Common myeloid progenitor, CD34-positive (primary cell): ENCODE data around the gene ERC2.
A peak's percentile ranks its signal among the peaks of the same experiment; 100 is the strongest.

ENCODE experiments used
- CTCF ChIA-PET: fragments of 350-600 bp; sonication (Branson Sonifier 250); formaldehyde crosslinking; loops from one replicate; lab custom pipeline; 2021; ENCODE audit warnings: antibody characterized with exemption; lab: Charles Lee
- POLR2A ChIA-PET: fragments of 350-600 bp; sonication (Branson Sonifier 250); formaldehyde crosslinking; loops from one replicate; lab custom pipeline; 2021; ENCODE audit warnings: antibody characterized with exemption; lab: Charles Lee
- DNase-seq, 3 donors: peaks; one replicate each; pipeline versions ENCODE4 v3.0.0 to v3.0.0-alpha.2; 2013
- H3K27ac ChIP-seq, 2 experiments: 1 replicate in 1 of 2; 2 replicates in 1 of 2; pipeline ENCODE4 v1.7.0; 2013; ENCODE audit warnings: inconsistent platforms in 2 of 2, low read length in 2 of 2, mild to moderate bottlenecking in 2 of 2, low read depth in 1 of 2, moderate library complexity in 1 of 2; ENCODE audit not compliant: severe bottlenecking in 2 of 2, insufficient read depth in 1 of 2, poor library complexity in 1 of 2
- H3K27me3 ChIP-seq, 5 experiments: replicated peaks in 2 of 5; 1 replicate in 3 of 5; 2 replicates in 2 of 5; pipeline versions ENCODE4 v1.6.1 to v1.7.0; 2013; ENCODE audit warnings: low read length in 4 of 5, mild to moderate bottlenecking in 2 of 5, moderate library complexity in 2 of 5, inconsistent platforms in 1 of 5; ENCODE audit not compliant: insufficient read depth in 5 of 5, control insufficient read depth in 4 of 5
- H3K36me3 ChIP-seq, 4 experiments: 1 replicate in 2 of 4; 2 replicates in 2 of 4; pipeline versions ENCODE4 v1.6.1 to v1.7.0; 2013; ENCODE audit warnings: low read length in 3 of 4, control low read depth in 1 of 4, mild to moderate bottlenecking in 1 of 4; ENCODE audit not compliant: control insufficient read depth in 4 of 4, insufficient read depth in 4 of 4
- H3K4me1 ChIP-seq, 4 experiments: 1 replicate in 3 of 4; 2 replicates in 1 of 4; pipeline versions ENCODE4 v1.6.1 to v1.7.1; 2013; ENCODE audit warnings: low read length in 3 of 4, mild to moderate bottlenecking in 3 of 4, control low read depth in 1 of 4, inconsistent platforms in 1 of 4, moderate library complexity in 1 of 4; ENCODE audit not compliant: control insufficient read depth in 4 of 4, insufficient read depth in 4 of 4; ENCODE audit errors: control extremely low read depth in 1 of 4
- H3K4me3 ChIP-seq, 7 experiments: 1 replicate in 4 of 7; 2 replicates in 3 of 7; pipeline versions ENCODE4 v1.5.1 to v1.7.0; 2013; ENCODE audit warnings: mild to moderate bottlenecking in 7 of 7, low read length in 6 of 7, moderate library complexity in 6 of 7, inconsistent platforms in 2 of 7, low read depth in 2 of 7, control low read depth in 1 of 7; ENCODE audit not compliant: insufficient read depth in 4 of 7, control insufficient read depth in 1 of 7; ENCODE audit errors: extremely low read depth in 1 of 7
- H3K9me3 ChIP-seq, 5 experiments: 1 replicate in 4 of 5; 2 replicates in 1 of 5; pipeline versions ENCODE4 v1.6.1 to v1.7.1; 2013; ENCODE audit warnings: low read length in 4 of 5, mild to moderate bottlenecking in 2 of 5, inconsistent platforms in 1 of 5, low read depth in 1 of 5, moderate library complexity in 1 of 5; ENCODE audit not compliant: control insufficient read depth in 4 of 5, insufficient read depth in 2 of 5; ENCODE audit errors: control extremely low read depth in 1 of 5
- WGBS: methylation state at CpG from one replicate; pipeline ENCODE4 v1.1.5; 2013; ENCODE audit not compliant: insufficient coverage; 5-methylcytosine and 5-hydroxymethylcytosine counted together

The ERC2 gene

DNA sequence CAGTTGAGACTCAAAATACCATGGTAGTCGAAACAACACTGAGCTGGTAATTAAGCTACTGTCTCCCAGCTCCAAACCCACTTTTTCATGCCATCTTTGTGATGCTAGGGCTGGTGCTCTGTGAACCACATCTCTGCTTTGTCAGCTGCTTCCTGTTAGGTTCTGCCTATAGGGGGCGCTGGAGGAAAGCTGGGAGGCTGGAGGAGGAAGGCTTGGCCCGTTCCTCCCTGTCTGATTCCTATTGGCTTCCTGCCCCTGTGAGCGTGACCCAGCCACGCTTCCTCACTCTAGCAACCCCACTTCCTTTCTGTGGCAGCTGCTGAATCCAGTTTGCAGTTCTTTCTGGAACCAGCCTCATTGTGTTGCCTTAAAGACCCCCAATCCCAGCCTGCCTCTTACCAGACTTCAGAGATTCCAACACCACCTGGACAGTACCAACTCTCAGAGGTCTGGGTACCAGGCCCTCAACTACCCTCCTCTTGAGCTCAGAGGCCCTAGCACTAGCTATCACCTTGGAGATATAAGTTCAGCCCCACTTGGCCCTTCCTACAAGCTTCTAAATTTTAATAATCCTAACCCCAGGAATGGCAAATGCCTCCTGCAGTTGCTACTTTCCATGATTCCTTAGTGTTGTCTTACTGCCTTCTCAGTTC lies 120.9 kb downstream of the ERC2 start:
- WGBS: 31% methylated on average over 4 of the region's 5 CpGs
- ChIA-PET CTCF (interaction anchor here (1.5 kb wide), 1 partner anchor 8 kb away, joined by 4 read pairs; no protein-coding TSS in a partner anchor), POLR2A (no interaction called here)
- DNase-seq: peak; percentile 4 to 39 (median 21)
- no peak overlapping the region for H3K4me3 ChIP-seq
- no peaks in the 10 kb centered on the region for H3K36me3 ChIP-seq
- peaks cover 0 to 9% (median 3%) of the 10 kb centered on the region in 5 experiments for H3K27me3 ChIP-seq
- no peaks in the 10 kb centered on the region for H3K9me3 ChIP-seq
- no peaks in the 10 kb centered on the region for H3K4me1 ChIP-seq
- no peak overlapping the region for H3K27ac ChIP-seq

DNA sequence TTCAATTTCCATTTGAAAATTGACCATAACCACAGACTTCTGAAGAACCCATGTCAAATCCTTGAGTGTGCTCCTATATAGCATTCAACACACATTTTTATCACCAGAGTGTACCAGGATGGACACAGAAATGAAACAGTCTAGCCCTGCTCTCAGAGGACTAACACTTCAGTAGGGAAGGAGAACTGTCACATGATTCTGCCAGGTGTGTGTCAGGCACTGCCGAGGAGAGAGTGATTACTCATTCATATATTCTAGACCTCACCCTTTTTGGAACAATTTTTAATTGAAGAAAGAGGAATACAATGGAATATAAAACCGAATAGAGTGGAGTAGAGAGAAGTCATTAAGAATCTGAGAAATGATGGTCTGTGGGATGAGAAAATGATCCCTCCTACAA lies 125.8 kb downstream of the ERC2 start:
- no peaks in the 10 kb centered on the region for H3K36me3 ChIP-seq
- no peaks in the 10 kb centered on the region for H3K9me3 ChIP-seq
- WGBS: no CpG with 5 or more reads among the region's 2 CpGs
- no peak overlapping the region for H3K4me3 ChIP-seq
- no peak for DNase-seq
- peaks cover 0 to 9% (median 3%) of the 10 kb centered on the region in 5 experiments for H3K27me3 ChIP-seq
- no peaks in the 10 kb centered on the region for H3K4me1 ChIP-seq
- CTCF ChIA-PET: interaction anchor here (0.6 to 1.9 kb wide), 2 partner anchors 34 to 133 kb away, joined by 3 to 4 read pairs; no protein-coding TSS in a partner anchor
- POLR2A ChIA-PET: no interaction called here
- H3K27ac ChIP-seq: no peak overlapping the region

DNA sequence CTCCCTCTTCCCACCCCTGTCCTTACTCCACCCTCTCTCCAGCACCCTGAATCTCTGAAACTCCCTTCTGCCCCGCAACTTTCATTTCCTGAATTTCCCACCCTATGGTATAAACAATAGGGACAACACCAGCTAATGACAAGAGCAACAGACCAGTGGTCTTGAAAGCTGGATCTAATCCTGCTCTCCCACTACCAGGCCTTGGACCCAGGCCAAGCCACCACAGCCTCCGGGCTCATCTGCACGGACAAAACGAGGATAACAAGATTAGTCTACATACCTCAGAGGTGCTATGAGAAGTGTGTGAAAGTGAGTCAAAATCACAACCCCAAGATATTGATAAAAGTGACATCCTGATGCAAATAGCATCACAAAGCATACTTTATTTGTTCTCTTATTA lies 128.6 kb downstream of the ERC2 start:
- no peak overlapping the region for H3K27ac ChIP-seq
- ChIA-PET POLR2A (no interaction called here), CTCF (interaction anchor here (0.8 to 1.7 kb wide), 3 partner anchors 8 to 36 kb away, joined by 3 to 6 read pairs (median 4); no protein-coding TSS in a partner anchor)
- H3K36me3 ChIP-seq: no peaks in the 10 kb centered on the region
- H3K27me3 ChIP-seq: peaks cover 0 to 9% (median 3%) of the 10 kb centered on the region in 5 experiments
- no peaks in the 10 kb centered on the region for H3K9me3 ChIP-seq
- WGBS: no CpG with 5 or more reads among the region's 4 CpGs
- no peak overlapping the region for H3K4me3 ChIP-seq
- no peak for DNase-seq
- no peaks in the 10 kb centered on the region for H3K4me1 ChIP-seq

DNA sequence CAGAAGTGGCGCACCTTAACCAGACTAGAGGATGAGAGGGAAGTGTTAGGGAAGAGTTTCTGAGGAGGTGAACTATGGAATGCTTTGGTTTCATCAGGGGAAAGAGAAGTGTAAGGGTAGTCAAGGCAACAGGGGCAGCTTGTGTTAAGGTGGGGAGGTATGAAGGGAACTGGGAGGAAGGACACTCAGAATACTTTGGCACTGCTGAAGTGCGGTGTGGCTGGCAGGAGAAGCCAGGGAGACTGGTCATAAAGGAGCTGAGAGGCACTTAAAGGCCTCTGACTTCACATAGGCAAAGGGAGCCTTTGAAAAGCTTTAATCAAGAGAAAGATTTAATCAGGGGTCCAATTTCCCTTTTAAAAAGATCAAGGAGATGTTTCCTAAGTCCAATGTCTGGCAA lies 129.0 kb downstream of the ERC2 start:
- Histone ChIP-seq H3K36me3 (no peaks in the 10 kb centered on the region), H3K4me1 (no peaks in the 10 kb centered on the region), H3K27me3 (peaks cover 0 to 8% (median 3%) of the 10 kb centered on the region in 5 experiments), H3K9me3 (no peaks in the 10 kb centered on the region), H3K27ac (no peak overlapping the region), H3K4me3 (no peak overlapping the region)
- ChIA-PET CTCF (interaction anchor here (1.5 kb wide), 1 partner anchor 8 kb away, joined by 4 read pairs; no protein-coding TSS in a partner anchor), POLR2A (no interaction called here)
- WGBS: 100% methylated on average over 1 of the region's 2 CpGs
- DNase-seq: no peak

DNA sequence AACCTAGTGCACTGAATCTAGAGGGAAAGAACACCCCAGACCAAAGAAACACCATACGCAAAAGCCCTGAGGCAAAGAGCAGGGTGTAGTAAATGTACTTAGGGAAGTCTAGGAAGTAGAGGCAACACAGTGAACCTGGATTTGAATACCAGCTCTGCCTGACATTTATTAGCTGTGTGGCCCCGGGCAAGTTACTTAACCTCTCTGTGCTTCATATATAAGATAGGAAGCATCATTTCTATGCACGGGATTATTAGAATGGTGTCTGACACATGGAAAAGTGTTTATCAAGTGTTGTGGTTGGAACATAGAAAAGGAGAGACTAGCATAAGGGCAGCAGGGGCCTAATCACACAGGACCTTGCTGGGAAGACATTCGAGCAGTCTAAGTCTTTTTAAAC lies 132.2 kb downstream of the ERC2 start:
- no peak overlapping the region for H3K4me3 ChIP-seq
- H3K9me3 ChIP-seq: peaks cover 0 to 3% (median 0%) of the 10 kb centered on the region in 5 experiments
- DNase-seq: no peak
- ChIA-PET POLR2A (no interaction called here), CTCF (no interaction called here)
- peaks cover 0 to 2% (median 0%) of the 10 kb centered on the region in 5 experiments for H3K27me3 ChIP-seq
- H3K4me1 ChIP-seq: no peaks in the 10 kb centered on the region
- no peaks in the 10 kb centered on the region for H3K36me3 ChIP-seq
- H3K27ac ChIP-seq: no peak overlapping the region
- WGBS: 100% methylated on average over 2 of the region's 4 CpGs

DNA sequence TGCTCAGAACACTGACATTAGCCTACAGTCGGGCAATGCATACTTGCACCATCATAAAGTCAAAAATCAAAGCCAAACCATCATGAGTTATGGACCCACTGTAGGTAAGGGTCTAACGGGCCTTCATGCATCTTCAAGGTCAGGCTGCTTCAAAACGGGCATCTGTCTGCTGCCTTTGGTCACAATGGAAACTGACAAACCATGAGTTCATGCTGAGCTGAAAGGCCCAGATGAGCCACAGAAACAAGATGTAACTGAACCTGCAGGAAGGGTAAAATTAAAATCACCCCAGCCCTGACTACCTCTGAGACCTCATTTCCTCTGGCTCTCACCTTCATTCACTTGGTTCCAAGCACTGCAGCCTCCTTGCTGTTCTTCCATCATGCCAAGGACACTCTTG lies 143.8 kb downstream of the ERC2 start:
- CTCF ChIA-PET: no interaction called here
- Histone ChIP-seq H3K27me3 (peaks cover 0 to 2% (median 0%) of the 10 kb centered on the region in 5 experiments), H3K4me3 (no peak overlapping the region), H3K9me3 (no peaks in the 10 kb centered on the region), H3K27ac (no peak overlapping the region), H3K36me3 (no peaks in the 10 kb centered on the region), H3K4me1 (no peaks in the 10 kb centered on the region)
- WGBS: 97% methylated on average over 3 of the region's 3 CpGs
- DNase-seq: no peak
- POLR2A ChIA-PET: no interaction called here

DNA sequence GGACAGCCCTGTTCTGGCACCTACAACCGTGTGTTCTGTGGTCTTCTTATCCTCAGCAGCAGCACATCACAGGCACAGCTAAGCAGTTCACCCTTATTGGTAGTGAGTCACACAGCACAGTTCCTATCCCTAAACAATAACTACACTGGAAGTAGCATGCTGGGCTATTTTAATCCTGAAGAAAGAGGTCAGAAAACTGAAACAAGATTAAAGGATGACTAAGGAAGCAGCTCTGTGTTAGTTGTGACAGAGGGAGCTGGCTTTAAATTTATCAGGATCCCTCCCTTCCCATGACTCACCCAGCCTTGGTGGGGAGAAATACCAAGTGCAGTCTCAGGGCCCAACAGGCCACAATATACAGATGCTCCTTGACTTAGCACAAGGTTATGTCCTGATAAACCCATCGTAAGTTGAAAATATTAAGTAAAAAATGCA lies 144.3 kb downstream of the ERC2 start:
- peaks cover 0 to 2% (median 0%) of the 10 kb centered on the region in 5 experiments for H3K27me3 ChIP-seq
- peak in 2 of 3 donors; percentile 5 to 25 for DNase-seq
- H3K9me3 ChIP-seq: no peaks in the 10 kb centered on the region
- ChIA-PET CTCF (no interaction called here), POLR2A (no interaction called here)
- H3K36me3 ChIP-seq: no peaks in the 10 kb centered on the region
- no peak overlapping the region for H3K4me3 ChIP-seq
- no peaks in the 10 kb centered on the region for H3K4me1 ChIP-seq
- no peak overlapping the region for H3K27ac ChIP-seq
- WGBS: 100% methylated on average over 1 of the region's 2 CpGs
